Lower leg skin (tissue), 4 donors: Measurements from ENCODE around the gene GATB. TPM values are rescaled to one million over a fixed set of nuclear protein-coding genes. Genes with fewer than 3 reads are reported as not detected.

Experiments
- DNase-seq, 2 donors: peaks; one replicate each; pipeline ENCODE4 v3.0.0-alpha.2; 2019; ENCODE audit warnings: low spot score in 2 of 2
- H3K4me3 ChIP-seq: fragments of 200-600 bp; sonication (generic); 2 replicates; pipeline ENCODE4 v1.5.1; 2017; ENCODE audit warnings: mild to moderate bottlenecking, low read depth; ENCODE audit not compliant: poor library complexity, severe bottlenecking
- CTCF ChIP-seq, 3 donors: fragments of 450-650 bp; IDR thresholded peaks; one replicate each; pipeline ENCODE4 v1.5.1; 2016; ENCODE audit warnings: antibody characterized with exemption in 3 of 3, mild to moderate bottlenecking in 3 of 3, moderate library complexity in 2 of 3
- POLR2A ChIP-seq, 2 donors: fragments of 450-650 bp; IDR thresholded peaks; one replicate each; pipeline ENCODE4 v1.6.1; 2016 to 2017; ENCODE audit warnings: antibody characterized with exemption in 2 of 2, mild to moderate bottlenecking in 1 of 2, moderate library complexity in 1 of 2
- WGBS, 2 donors: methylation state at CpG; one replicate each; pipeline ENCODE4 v1.1.5; 2018; 5-methylcytosine and 5-hydroxymethylcytosine counted together
- intact Hi-C: fragments of 100-400 bp; cut with DNase I; formaldehyde crosslinking; loops from one replicate; pipeline ENCODE4 v1.15.0; 2023; ENCODE audit warnings: low total_unique reads
- total RNA-seq, 4 donors: library from RNA; depleted of rRNA; stranded (reverse); fragments of >200 nt; gene quantifications; one replicate each; pipeline ENCODE4 v1.1.0, GENCODE V29; 2016

GATB gene
- total RNA-seq, 4 donors from 2014 or later: 26.9 to 48.4 (median 35.9) TPM

GRCh38 chr4:151784706-151785105, 23.9 kb upstream of the GATB start:
- WGBS, 2 donors: 78 to 80% methylated on average over 5 of the region's 5 CpGs
- intact Hi-C loops: no loop called here
- no peak overlapping the region for H3K4me3 ChIP-seq
- DNase-seq: no peak
- TF ChIP-seq POLR2A (IDR thresholded peaks at IDR 0.05) (no peak), CTCF (IDR thresholded peaks at IDR 0.05) (no peak)

GRCh38 chr4:151783867-151784266, 23.1 kb upstream of the GATB start:
- no peak overlapping the region for H3K4me3 ChIP-seq
- intact Hi-C loops: no loop called here
- DNase-seq: no peak
- TF ChIP-seq CTCF (IDR thresholded peaks at IDR 0.05): no peak
- TF ChIP-seq POLR2A (IDR thresholded peaks at IDR 0.05): no peak

- intact Hi-C loops: no loop called here
- 72 to 92% methylated on average over 1 of the region's 1 CpG for WGBS, 2 donors
- no peak overlapping the region for H3K4me3 ChIP-seq
- no peak for DNase-seq
- no peak for TF ChIP-seq CTCF (IDR thresholded peaks at IDR 0.05)
These were observed 21.5 kb upstream of the GATB start for GRCh38 chr4:151782296-151782695.

- no peak for DNase-seq
- H3K4me3 ChIP-seq: no peak overlapping the region
- 74 to 77% methylated on average over 5 of the region's 5 CpGs for WGBS, 2 donors
- no peak for TF ChIP-seq POLR2A (IDR thresholded peaks at IDR 0.05)
- TF ChIP-seq CTCF (IDR thresholded peaks at IDR 0.05): no peak
- intact Hi-C loops: no loop called here
These were observed 20.2 kb upstream of the GATB start for GRCh38 chr4:151781026-151781425.

- no peak for DNase-seq
- TF ChIP-seq CTCF (IDR thresholded peaks at IDR 0.05) (no peak), POLR2A (IDR thresholded peaks at IDR 0.05) (no peak)
- H3K4me3 ChIP-seq: no peak overlapping the region
- 35 to 54% methylated on average over 1 of the region's 1 CpG for WGBS, 2 donors
- intact Hi-C loops: no loop called here
These were observed 16.7 kb upstream of the GATB start for GRCh38 chr4:151777471-151777870.

- intact Hi-C loops: no loop called here
- no peak overlapping the region for H3K4me3 ChIP-seq
- TF ChIP-seq CTCF (IDR thresholded peaks at IDR 0.05) (no peak), POLR2A (IDR thresholded peaks at IDR 0.05) (no peak)
- no peak for DNase-seq
These were observed 13.5 kb upstream of the GATB start for GRCh38 chr4:151774324-151774723.
